ENCODE measurements around the gene ZNF789.
"Not testable (repeated sequence)": the region's sequence is repeated elsewhere in the genome, so short reads cannot be mapped to it uniquely, and the experiment has no call there.

Gene ZNF789

DNA sequence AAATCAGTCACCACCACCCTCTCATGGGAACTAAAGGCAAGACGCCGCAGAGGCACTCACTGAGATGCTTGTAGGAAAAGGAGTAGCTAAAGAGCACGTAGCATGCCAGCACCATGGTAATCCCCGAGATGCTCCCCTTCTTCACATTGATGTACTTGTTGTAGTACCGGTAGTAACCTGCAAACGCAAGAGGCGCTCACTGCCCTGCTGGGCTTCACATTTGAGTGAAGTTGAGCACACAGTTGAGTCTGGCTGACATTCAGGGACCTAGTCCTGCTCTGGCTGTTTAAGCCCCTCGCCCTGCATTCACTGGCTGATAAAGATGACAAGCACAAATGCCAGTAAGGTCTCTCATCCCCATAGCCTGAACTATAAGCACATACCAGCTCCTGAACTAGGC lies 13.6 kb upstream of the ZNF789 start:
- DNase-seq: peak; percentile 9 to 21

DNA sequence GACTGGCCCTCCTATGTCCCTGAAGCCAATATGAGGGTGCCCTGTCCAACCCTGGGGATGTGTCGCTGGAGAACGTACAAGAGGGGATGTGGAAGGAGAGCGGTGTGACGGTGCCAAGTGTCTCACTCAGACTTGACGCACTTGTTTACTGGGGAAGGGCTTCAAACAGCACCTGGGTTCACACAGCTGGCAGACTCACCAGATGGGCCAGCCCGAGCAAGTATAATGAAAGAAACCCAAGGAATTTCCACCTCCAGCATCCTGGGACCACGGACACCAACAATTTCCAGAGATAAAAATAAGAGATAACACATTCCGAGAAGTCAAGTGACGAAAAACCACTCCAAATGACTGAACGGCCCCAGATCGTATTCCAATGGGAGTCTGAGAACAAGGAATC lies 12.0 kb upstream of the ZNF789 start:
- no peak for DNase-seq

DNA sequence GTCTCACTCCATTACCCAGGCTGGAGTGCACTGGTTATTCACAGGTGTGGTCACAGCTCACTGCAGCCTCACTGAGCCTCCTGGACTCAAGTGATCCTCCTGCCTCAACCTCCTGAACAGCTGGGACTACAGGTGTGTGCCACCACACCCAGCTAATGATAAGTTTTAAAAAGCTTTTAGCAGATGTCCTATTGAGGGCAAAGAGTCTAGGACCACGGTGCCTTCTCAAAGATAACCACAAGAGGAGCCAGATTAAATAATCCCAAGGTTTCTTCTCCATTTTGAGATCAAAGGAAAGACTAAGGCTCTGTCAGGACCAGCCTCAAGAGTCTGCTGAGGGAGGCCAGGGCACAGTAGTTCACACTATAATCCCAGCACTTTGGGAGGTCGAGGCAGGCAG lies 11.5 kb upstream of the ZNF789 start:
- DNase-seq: no peak

DNA sequence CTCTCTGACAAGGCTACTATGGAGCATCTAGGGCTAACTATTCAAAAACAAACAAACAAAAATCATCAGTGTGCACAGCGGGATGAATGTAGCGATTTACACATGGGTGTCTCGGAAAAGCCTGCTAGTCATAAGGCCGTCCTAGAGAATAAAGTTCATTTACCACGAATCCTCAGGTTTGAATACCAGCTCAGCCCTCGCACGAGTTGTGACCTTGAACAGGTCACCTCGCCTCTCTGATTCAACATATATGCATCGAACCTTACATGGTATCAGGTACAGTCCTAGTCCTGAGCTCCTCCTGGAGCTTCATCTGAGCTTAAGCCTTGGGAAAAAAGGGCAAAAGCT lies 7.3 kb upstream of the ZNF789 start:
- no peak for DNase-seq

DNA sequence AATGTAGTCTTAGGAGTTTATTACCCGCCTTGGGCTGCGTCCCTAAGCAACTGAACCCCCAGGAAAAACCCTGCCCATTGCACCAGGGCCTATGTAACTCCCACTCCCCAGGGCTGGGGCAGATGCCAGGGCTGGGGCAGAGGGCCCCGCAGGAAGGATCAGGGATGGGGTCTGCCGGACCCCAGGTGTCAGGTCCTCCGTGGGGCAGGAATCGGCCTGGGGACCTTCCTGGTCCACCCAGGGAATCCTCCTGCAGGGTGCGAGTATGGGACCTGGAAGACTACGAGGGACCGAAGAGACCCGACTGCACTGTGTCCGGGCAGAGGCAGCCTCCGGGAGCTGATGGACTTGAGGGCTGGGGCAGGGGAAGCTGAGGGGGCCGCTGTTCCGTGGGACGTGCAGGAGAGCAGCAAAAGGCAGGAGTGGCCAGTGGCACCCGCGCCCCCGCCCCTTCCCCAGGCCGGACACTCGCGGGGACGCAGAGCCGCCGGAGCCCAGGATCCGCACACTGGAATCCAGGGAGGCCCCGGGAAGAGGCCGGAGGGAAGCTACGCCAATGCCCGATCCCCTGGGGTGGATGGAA lies 4.3 kb upstream of the ZNF789 start:
- DNase-seq: no peak

DNA sequence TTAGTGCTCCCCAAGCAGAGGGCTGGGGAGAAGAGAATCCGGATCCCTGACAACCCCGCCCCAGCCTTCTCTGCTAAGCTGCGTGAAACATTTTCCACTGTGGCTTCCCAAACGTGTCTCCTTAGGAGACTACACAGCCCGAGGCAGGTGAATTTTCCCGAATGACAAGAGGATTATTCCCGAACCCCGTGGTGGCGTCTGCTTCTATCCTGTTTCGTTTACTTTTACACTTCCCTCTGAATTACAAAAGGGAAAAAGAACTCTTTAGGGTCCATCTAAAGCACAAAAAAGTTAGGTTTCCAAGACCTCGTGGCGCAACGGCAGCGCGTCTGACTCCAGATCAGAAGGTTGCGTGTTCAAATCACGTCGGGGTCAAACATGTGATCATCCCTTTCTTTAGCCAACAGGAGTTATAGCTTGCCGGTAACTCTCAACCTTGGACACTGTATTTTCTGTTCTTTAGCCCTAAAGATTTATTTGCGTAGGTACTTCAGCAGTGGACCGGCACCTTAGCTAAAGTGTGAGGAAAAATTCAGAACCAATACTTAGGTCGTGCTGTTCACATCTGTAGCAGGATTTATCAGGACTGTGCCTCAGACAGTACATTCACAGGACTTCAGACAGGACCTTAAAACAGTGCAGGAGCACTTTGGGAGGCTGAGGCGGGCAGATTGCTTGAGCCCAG lies 3.2 kb upstream of the ZNF789 start:
- no peak for DNase-seq

DNA sequence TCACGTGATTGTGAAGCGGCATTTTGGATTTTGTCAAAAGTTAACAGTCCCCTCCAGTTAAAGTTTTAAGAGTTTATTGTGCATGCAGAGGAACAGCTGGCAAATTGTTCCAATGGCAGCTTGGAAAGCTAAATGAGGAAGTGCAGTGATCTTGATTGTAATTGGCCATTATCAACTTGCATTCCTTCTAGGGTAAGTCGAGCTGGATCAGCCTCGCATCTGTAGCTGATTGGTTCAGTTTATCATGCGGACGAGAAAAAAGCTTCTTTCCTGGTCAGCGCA lies 566 bp downstream of the ZNF789 start:
- peak; percentile 10 to 31 for DNase-seq

DNA sequence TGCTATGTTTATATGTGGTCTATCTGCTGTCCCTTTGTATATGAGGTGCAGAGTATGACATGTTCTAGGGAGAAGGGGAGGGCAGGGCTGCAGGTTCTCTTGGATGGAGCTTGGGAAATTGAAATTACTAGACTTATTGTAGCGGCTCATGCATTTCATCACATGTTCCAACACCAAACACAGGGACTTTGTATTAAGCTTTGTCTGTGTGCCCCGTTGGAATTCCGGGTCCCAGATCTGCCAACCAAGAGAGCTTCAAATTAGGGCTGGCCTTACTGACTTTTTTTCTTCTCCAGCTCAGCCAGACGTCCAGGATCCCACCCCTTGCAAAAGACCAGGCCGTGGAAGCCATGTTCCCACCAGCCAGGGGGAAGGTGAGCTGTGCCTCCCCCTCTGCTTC lies 3.4 kb downstream of the ZNF789 start:
- no peak for DNase-seq

DNA sequence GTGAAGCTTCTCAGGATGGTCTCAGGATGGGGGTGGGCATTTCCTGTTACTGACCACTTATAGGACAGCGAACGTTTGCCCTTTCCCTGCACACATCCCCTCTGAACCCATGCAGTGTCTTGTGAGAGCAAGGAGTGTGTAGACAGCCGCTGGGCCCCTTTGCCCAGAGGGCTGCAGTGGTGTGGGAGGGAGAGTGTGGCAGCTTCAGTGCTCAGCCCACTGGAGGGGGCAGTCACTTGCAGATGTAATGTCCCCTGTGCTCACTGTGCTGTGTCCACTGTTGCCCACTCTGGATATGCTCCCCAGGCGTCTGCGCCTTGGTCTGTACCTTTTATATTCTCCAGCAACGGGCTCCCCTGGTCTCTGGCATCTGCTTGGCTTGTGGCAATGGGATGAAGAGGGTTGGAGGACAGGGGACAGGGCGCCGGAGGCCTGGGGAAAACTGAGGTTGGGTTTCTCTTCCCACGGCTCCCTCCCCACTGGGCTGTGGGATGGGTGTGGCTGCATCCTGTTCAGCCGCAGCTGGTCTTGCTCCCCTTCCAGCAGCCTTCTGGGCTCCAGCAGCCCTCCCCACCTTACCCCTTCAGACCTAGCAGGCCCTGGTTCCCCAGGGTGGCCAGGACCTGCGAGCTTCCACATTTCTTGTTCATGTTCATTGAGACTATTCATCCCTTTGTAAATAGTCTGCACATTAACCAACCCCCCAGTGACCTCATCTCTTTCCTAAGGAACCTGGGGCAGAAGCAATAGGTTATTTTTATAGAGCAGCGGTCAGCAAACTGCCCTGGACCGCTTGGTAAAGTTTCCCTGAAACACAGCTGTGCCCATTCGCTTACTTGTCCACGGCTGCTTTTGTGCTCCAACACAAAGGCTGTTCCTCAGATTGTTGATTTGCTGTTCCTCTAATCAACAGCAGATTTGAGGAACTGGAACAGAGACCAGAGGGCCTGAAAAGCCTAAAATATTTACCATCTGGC lies 6.1 kb downstream of the ZNF789 start:
- no peak for DNase-seq

DNA sequence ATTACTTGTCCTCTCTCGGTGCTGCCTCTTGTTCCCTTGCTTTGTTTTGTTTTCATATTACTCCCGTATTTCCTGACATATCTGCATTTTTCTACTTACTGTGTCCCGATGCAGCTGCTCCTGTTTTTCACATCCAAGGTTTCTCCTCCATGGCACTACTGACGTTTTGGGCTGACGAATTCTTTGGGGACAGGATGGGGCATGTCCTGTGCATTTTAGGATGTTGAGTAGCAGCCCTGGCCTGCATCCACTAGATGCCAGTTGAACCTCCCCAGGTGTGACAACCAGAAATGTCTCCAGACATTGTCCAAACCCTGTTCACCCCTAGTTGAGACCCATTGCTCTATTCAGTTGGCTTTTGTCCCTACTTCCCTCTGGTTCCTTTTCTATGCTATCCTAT lies 12.4 kb downstream of the ZNF789 start:
- DNase-seq: no peak

DNA sequence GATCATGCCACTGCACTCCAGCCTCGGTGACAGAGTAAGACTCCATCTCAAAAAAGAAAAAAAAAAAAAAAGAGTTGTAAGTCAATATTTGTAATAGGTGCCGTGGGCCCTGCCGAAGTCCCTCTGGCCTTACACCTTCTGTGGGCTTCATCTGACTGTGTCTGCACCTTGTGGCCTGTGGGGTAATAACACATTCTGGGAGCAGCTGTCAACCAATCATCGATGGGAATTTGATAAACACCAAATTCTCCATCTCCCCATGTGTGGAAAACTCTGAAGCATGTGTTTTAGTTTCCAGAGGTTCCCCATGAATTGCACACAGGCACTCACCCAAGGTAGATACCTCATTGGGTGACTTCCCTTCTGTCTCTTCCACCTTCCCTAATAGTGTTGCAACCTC lies 16.5 kb downstream of the ZNF789 start:
- DNase-seq: no peak

DNA sequence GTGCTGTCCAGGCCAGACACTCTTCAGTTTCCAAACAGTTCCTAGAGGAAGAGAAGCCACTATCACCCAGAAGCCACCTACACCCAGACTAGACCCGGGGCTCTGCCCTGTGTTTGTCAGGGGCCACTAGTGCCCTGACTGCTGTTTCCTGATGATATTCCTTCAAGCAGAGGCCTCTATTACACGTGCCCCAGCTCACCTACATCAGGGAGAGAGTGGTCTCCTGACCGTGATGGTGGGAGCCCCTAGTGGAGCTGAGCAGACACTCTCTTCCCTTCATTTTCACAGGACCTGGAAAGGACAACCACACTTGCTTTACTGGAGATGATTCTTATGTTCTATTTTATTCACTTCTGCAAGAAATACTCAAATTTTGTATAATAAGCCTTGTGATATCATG lies 18.2 kb downstream of the ZNF789 start:
- DNase-seq: no peak

DNA sequence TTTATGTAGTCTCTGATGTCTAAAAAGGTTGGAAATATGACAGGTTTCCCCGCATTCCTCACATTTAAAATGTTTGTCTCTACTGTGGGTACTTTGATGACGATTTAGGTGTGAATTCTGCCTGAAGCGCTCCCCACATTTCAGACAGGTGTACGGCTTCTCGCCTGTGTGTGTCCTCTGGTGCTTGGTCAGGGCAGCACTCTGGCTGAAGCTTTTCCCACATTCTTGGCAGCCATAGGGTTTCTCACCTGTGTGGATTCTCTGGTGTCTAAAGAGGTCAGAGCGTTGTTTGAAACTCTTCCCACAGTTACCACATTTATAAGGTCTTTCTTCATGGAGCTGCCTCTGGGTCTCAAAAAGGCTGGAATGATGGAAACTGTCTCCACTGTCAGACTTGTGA lies 21.1 kb downstream of the ZNF789 start:
- no peak for DNase-seq

DNA sequence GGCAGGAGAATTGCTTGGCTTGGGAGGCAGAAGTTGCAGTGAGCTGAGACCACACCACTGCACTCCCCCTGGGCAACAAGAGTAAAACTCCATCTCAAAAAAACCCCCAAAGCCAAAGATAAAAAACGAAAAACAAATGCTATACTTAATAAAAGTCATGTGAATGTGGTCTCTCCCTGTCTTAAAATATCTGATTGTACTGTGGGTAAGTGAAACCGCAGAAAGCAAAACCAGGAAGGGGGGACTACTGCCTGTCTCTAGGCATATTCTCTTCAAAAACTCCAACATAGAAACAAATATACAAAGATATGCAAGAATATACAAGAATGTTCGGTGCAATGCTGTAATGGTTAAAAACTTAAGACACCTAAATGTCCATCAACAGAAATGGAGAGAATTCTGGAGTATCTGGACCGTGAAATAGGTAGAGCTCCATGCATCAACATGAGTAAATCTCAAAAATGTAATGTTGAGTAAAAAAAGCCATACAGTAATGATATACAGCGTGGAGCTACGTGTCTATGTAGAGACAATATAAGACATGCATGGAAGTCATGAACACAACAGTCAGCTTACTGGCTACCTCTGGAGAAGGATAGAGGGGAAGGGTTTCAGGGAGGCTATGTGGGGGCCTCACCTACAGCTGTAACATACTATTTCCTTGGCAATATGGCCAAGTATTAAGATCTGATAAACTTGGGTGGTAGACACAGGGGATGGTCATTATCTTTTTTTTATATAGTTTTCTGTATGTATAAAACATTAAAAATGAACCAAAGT lies 25.3 kb downstream of the ZNF789 start:
- peak in 1 of 2 donors; percentile 29 for DNase-seq

DNA sequence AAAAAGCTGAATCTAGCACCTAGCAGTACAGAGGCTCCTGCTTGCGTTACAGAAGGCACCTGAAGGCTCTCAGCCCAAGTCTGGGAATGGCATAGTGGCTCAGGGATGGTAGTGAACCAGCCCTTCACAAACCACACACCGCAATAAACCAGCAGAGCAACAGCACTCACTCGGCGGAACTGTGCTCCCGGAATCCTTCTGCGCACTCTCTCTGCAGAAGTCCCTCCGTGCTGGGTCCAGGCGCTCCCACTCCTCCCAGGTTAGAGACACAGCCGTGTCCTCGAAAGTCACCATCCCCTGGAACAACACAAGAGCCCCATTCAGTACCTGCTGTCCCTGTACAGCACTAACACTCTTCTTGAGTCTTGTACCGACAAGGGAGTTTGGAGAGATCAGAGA lies 25.9 kb downstream of the ZNF789 start:
- no peak for DNase-seq

DNA sequence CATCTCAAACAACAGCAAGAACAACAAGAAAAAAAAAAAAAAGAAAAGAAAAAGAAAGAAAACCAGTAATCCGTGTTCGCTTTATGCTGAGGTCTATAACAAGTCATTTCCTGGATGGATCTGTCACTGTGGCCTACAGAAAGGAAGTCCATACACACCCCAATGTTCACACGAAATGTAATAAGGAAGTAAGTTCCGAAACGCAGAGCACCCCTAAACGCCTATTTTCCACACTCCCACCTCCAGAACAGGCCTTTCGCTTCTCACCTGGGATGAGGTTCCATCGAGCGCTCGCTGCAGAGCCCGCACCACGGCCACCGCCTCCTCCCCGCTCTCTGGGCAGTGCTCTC lies 26.7 kb downstream of the ZNF789 start:
- DNase-seq: peak; percentile 11 to 55

DNA sequence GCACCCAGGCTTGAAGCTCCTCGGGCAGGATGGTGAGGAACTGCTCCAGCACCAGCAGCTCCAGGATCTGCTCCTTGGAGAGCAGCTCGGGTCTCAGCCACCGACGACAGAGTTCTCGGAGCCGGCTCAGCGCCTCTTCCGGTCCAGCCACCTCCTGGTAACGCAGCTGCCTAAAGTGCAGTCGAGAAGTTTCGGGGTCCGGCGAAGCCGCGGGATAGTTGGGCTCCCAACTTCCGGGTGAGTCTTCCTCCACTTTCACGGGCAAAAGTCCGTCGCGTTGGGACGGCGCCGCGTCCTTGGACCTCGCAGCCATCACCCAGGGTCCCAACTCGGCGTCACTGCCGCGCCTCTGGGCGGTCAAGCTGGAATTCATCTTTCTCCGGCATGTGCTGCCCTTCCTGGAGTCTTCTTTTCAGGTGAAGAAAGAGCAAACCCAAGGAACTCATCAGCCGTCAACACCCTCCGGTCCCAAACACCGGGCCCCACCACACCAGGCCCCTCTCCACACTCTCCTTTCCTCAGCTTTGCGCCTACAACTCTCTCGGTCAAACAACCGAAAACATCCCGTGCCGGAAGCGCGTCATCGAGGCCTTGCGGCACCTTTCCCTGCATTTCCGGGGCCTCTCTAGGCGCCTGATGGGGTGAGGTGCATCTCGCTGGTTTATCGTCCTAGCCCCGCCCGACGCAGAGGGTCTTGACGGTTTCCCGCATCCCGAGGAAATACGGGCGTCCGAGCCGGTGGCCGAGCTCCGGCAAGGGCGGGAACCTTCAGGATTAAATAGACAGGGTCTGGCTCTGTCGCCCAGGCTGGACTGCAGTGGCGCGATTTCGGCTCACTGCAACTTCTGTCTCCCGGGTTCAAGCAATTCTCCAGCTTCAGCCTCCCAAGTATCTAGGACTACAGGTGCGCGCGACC lies 27.3 kb downstream of the ZNF789 start, which contains the start of gene ZNF394:
Gene ZNF394, minus strand, starts transcription at position 561 of the 916 bp plus-strand sequence. Its CDS starts 188 bp downstream, at position 373.
- DNase-seq: peak; percentile 90 to 91

DNA sequence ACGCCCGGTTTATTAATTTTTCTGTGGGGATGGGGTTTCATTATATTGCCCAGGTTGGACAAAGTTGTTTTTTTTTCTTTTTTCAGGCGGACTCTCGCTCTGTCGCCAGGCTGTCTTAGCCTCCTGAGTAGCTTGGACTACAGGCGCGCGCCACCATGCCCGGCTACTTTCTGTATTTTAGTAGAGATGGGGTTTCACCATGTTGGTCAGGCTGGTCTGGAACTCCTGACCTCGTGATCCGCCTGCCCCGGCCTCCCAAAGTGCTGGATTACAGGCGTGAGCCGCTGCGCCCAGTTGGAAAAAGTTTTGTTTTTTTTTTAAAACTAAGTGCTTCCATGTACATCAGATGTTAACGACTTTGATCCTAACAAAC lies 27.9 kb downstream of the ZNF789 start:
- DNase-seq: no peak

DNA sequence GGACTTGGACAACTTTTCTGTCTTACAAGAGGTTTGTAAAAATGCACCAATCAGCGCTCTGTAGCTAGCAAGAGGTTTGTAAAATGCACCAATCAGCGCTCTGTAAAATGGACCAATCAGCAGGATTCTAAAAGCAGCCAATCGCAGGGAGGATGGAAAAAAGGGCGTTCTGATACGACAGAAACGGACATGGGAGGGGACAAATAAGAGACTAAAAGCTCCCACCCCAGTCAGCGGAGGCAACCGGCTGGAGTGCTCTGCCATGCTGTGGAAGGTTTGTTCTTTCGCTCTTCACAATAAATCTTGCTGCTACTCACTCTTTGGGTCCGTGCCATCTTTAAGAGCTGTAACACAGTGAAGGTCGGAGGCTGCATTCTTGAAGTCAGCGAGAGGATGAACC lies 28.5 kb downstream of the ZNF789 start:
- DNase-seq: not testable (repeated sequence)

DNA sequence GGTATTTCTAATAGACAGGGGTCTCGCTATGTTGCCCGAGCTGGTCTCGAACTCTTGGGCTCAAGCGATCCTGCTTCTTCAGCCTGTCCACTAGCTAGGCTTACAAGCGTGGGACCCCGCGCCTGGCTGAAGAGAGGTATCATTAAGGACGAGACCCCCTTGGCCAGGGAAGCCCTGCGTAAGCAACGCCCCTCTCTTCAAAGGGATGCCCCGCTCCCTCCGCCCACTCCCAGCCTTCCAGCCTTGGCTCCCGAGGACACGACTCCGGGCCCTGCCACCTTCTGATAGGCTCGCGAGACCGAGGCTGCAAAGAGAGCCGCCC lies 31.6 kb downstream of the ZNF789 start:
- no peak for DNase-seq

DNA sequence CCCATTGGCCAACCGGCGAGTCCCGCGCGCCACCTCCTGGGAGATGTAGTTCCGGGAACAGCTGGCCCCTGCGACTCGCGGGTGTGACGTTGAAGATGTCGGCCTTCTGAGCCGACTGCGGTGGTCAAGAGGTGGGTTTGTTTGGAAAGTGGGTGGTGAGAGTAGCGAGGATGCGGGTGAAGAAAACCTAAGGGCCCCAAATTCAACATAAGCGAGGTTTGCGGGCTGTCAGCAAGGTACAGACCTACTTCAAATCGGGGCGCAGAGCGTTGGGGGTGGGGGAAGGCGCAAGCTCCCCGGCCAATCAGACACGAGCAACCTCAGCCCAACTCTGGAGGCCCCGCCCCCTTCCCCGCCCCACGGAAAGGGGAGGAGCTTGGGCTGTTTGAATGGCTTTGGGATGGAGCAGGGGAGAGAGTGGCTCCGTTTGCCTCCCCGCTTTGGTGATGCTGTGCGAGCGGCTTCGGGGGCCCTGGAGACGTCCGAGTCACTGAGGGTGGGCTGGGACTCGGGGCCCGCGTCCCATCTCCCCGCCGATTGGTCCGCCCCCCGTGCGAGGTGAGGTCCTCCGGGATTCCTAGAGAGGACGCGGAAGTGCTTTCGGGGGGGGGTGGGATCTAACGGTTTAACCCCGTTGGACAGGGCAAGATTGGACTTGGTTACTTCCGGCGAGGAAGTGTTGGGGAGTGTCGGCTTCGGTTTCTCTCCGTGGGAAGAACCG lies 32.1 kb downstream of the ZNF789 start, which contains the start of gene ZKSCAN5:
Gene ZKSCAN5, plus strand, starts transcription at position 60 of the 721 bp plus-strand sequence. CDS start 1,383 bp downstream, outside the sequence.
- peak; percentile 96 to 97 for DNase-seq

DNA sequence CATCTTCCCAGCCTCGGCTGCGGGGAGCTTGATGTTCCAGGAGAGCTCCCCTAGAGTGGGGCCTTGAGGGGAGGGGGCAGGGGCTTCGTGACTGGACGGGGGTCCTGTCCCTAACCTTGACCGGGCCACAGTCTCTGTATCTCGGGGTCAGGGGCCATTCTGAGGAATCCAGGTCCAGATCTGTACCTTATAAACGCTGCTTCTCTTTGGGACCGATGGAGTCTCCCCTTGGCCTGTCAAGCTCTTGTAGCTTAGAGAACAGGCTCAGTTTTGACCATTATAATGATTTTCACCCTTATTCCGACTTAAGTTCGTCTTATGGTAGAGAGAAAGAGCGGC lies 32.6 kb downstream of the ZNF789 start:
- no peak for DNase-seq

Measured in CD4-positive, alpha-beta T cell treated with Interleukin-1 beta for 1 hour (primary cell).